ENCODE results near the gene LRRFIP2. TPM values are rescaled to one million over a fixed set of nuclear protein-coding genes. Genes with fewer than 3 reads are reported as not detected.
"Not testable (repeated sequence)": the region's sequence is repeated elsewhere in the genome, so short reads cannot be mapped to it uniquely, and the experiment has no call there.

LRRFIP2 gene
- total RNA-seq, 3 donors from 2014 or later = 24.8 to 40.8 (median 26.6) TPM

DNA sequence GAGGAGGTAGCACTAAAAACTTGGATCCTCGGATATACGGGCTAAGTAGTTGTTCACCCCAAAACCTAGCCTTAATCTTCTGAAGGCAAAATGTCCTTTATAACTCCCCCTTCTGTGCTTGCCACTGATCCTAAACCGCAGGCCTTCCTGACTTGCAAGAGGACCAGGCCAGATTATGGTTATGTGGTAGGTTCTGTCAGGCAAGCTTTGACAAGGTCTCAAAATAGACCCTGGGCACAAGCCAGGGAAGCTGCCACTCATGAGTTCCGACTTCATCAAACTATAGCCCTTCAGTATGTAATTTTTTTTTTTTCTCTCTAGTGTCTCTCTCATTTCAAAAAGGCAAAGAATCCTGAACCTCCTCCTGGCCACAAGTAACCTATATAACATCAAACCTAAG lies 3.2 kb downstream of the LRRFIP2 start:
- Mint-ChIP-seq H3K36me3 (ENCODE audit: insufficient read depth) (peaks cover 22% of the 10 kb centered on the region), H3K27me3 (ENCODE audit: low read depth) (no peaks in the 10 kb centered on the region), H3K4me1 (ENCODE audit: low read depth) (peaks cover 32% of the 10 kb centered on the region), H3K9me3 (no peaks in the 10 kb centered on the region), H3K4me3 (no peak overlapping the region)
- DNase-seq (no peak), ATAC-seq (no peak)

DNA sequence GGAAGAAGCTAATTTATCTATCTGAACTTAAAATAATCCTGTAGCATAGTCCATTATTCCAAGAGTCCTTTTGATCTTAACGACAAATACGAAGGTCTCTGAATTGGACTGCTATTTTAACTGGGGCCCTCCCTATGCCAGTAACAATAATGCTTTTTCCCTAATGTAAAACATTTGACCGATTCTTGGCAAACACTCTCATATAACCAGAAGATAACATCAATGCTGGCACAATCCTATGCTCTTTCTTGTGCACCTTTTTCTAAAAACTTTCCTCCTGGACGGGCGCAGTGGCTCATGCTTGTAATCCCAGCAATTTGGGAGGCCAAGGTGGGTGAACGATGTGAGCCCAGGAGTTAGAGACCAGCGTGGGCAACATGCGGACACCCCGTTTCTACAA lies 3.9 kb downstream of the LRRFIP2 start:
- H3K4me1 Mint-ChIP-seq (ENCODE audit: low read depth) = peaks cover 31% of the 10 kb centered on the region
- no peak overlapping the region for H3K4me3 Mint-ChIP-seq
- H3K9me3 Mint-ChIP-seq = no peaks in the 10 kb centered on the region
- peaks cover 27% of the 10 kb centered on the region for H3K36me3 Mint-ChIP-seq (ENCODE audit: insufficient read depth)
- ATAC-seq = no peak
- DNase-seq = no peak
- no peaks in the 10 kb centered on the region for H3K27me3 Mint-ChIP-seq (ENCODE audit: low read depth)

DNA sequence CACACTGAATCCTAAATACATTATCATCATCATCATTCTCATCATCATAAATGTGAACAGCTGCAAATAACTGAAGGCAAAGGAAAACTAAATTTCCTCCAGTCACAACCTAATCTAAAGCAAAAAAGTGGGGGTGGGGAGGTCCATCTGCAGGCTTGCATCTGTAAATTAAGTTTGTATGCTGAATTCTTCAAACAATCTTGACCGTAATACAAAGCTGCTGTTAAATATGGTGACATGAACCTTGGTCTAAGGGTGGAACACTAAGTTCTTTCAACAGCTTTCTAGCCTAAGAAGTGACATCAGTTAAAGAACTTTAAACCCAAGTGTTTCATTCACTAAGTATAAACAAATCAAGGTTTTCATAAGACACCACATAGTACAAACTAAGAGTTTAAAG lies 4.3 kb downstream of the LRRFIP2 start:
- Mint-ChIP-seq H3K4me3 (no peak overlapping the region), H3K9me3 (no peaks in the 10 kb centered on the region), H3K27me3 (ENCODE audit: low read depth) (no peaks in the 10 kb centered on the region), H3K4me1 (ENCODE audit: low read depth) (peaks cover 27% of the 10 kb centered on the region), H3K36me3 (ENCODE audit: insufficient read depth) (peaks cover 27% of the 10 kb centered on the region)
- DNase-seq = no peak
- no peak for ATAC-seq

DNA sequence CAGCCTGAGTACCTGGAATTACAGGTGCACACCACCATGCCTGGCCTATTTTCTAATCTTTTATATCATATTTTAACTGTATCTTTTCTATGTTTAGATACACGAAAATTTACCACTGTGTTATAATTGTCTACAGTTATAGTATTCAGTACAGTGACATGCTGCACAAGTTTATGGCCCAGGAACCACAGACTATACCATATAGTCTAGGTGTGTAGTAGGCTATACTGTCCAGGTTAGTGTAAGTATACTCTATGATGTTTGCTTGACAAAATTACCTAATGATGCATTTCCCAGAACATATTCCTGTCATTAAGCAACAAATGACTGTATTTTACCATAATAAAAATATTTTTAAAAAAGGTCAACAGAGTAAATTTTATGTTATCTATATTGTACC lies 5.5 kb downstream of the LRRFIP2 start:
- Mint-ChIP-seq H3K36me3 (ENCODE audit: insufficient read depth) (peaks cover 27% of the 10 kb centered on the region), H3K4me1 (ENCODE audit: low read depth) (peaks cover 19% of the 10 kb centered on the region), H3K27me3 (ENCODE audit: low read depth) (no peaks in the 10 kb centered on the region), H3K9me3 (no peaks in the 10 kb centered on the region), H3K4me3 (no peak overlapping the region)
- DNase-seq (no peak), ATAC-seq (no peak)

DNA sequence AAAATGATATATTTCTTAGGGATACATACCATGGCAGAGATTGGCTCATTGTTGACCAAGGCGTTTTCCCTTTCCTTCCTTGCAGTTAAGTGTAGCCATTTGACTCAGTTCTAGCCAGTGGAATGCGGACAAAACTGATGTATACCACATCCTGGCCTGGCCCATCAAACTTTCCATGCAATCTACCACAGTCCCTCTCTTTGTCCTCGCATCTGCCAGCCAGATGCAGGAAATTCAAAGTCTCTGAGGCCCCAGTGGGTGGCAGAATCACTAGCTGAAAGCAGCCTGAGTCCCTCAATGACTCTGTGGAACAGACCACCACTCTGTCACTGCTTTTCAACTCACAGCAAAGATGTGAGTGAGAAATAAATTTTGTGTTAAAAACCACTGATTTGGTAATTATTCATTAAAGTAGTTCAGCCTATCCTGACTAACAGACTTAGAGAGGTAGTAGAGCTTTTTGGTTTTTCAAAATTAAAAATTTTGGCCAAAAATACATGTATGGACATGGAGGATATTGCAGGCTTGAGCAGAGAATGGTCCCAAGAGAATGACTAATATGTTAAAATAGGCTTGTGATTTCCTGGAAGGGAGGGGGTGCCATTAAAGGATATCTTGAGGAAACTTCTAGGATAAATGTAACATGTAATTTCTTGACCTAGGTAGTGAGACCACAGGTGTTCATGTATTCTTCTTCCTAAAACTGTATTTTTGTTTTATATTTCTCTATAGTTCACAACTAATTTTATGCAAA lies 10.9 kb downstream of the LRRFIP2 start:
- ATAC-seq (peak; percentile 42 to 69), DNase-seq (no peak)
- Mint-ChIP-seq H3K4me1 (ENCODE audit: low read depth) (peaks cover 30% of the 10 kb centered on the region), H3K36me3 (ENCODE audit: insufficient read depth) (peaks cover 21% of the 10 kb centered on the region), H3K9me3 (no peaks in the 10 kb centered on the region), H3K4me3 (no peak overlapping the region), H3K27me3 (ENCODE audit: low read depth) (no peaks in the 10 kb centered on the region)

DNA sequence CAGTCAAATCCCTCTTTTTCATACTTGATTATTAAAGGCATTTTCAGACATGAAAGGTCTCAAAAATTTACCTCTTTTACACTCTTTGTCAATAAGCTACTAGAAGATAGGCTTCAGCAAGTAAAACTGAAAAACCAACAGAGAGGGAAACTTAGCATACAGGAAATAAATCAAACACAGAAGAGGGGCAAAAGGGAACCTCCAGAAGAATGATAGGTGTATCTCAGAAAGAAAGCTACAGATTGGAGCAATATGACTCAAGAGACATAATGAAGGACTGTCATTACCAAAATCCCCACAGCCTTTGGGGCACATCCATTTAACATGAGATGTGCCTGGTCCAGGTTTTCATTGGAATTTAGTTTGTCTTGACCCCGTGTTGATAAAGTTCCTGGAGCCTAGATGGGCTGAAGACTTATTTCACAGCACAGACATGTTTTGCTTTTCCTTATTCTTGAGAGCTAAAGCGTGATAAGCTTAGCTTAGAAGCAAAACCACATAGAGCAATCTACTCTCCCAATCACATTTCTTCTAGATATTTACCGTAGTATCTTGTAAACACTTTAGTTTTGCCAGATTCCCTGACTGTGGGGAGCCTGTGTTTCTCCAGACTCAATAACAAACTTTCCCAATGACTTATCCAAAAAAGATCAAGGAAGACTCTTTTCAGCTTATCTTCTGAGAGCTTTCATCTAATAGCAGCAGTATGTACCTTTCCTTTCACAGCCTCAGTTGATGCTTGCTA lies 11.7 kb downstream of the LRRFIP2 start:
- Mint-ChIP-seq H3K4me3 (no peak overlapping the region), H3K9me3 (no peaks in the 10 kb centered on the region), H3K36me3 (ENCODE audit: insufficient read depth) (peaks cover 21% of the 10 kb centered on the region), H3K4me1 (ENCODE audit: low read depth) (peaks cover 33% of the 10 kb centered on the region), H3K27me3 (ENCODE audit: low read depth) (no peaks in the 10 kb centered on the region)
- DNase-seq (no peak), ATAC-seq (peak; percentile 82 to 85)

DNA sequence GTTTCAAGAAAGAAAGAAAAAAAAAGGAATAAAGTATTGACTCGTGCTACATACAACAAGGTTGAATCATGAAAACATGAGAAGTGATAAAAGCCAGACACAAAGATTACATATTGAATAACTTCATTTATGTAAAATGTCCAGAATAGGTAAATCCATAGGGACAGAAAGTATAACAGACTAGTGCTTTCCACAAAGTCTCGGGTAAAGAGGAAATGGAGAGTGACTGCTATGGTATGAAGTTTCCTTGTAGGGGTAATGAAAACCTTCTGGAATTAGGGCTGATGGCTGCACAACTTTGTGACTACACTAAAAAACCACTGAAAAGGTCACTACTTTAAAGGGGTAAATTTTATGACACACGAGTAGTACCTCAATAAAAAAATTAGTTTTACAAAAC lies 13.0 kb downstream of the LRRFIP2 start:
- Mint-ChIP-seq H3K4me1 (ENCODE audit: low read depth) (peaks cover 37% of the 10 kb centered on the region), H3K9me3 (no peaks in the 10 kb centered on the region), H3K27me3 (ENCODE audit: low read depth) (no peaks in the 10 kb centered on the region), H3K4me3 (no peak overlapping the region), H3K36me3 (ENCODE audit: insufficient read depth) (peaks cover 24% of the 10 kb centered on the region)
- ATAC-seq = no peak
- DNase-seq = no peak

DNA sequence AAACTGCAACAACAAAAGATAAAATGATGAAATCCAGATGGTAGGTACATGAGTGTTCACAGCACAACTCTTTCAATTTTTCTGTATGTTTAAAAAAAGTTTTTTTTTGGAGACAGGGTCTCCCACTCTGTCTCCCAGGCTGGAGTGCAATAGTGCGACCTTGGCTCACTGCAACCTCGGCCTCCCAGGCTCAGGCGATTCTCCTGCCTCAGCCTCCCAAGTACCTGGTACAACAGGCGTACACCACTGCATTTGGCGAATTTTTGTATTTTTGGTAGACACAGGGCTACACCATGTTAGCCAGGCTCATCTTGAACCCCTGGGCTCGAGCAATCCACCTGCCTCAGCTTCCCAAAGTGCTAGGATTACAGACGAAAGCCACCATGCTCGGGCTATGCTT lies 18.6 kb downstream of the LRRFIP2 start:
- H3K36me3 Mint-ChIP-seq (ENCODE audit: insufficient read depth) = peaks cover 24% of the 10 kb centered on the region

DNA sequence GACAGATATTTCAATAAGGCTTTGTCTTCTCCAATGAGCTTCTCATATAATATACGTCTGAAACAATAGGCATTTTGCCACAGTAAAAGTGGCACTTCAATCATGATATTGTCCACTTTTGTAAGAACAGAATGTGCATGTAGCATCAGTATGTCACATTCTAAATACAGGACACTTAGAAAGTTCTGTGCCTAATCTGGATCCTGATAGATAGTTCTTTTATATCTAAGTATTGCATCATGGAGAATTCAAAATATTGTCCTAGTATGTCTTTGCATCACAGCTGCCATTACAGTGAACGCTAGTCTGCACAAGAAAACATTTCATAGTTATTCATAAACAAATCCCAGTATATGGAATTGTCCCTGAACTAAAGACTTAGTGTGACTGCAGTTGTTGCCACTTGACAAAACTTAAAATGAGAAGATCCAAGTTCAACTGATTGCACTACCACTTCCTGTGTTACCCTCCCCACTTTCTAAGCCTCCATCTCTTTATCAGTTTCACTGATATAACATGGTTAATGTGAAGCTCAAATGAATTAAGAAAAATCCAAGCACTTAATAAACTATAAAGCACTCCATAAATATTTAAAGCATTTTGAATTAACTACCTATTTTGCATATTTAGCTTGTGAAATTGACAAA lies 19.6 kb downstream of the LRRFIP2 start:
- ATAC-seq = no peak
- peaks cover 24% of the 10 kb centered on the region for H3K36me3 Mint-ChIP-seq (ENCODE audit: insufficient read depth)
- no peak overlapping the region for H3K4me3 Mint-ChIP-seq
- H3K27me3 Mint-ChIP-seq (ENCODE audit: low read depth) = no peaks in the 10 kb centered on the region
- no peaks in the 10 kb centered on the region for H3K9me3 Mint-ChIP-seq
- peaks cover 18% of the 10 kb centered on the region for H3K4me1 Mint-ChIP-seq (ENCODE audit: low read depth)
- DNase-seq = no peak

More for the DNA sequence above, 18.6 kb downstream of the LRRFIP2 start:
- no peaks in the 10 kb centered on the region for H3K9me3 Mint-ChIP-seq
- no peak overlapping the region for H3K4me3 Mint-ChIP-seq
- ATAC-seq = no peak
- DNase-seq = no peak
- H3K27me3 Mint-ChIP-seq (ENCODE audit: low read depth) = no peaks in the 10 kb centered on the region
- peaks cover 18% of the 10 kb centered on the region for H3K4me1 Mint-ChIP-seq (ENCODE audit: low read depth)

DNA sequence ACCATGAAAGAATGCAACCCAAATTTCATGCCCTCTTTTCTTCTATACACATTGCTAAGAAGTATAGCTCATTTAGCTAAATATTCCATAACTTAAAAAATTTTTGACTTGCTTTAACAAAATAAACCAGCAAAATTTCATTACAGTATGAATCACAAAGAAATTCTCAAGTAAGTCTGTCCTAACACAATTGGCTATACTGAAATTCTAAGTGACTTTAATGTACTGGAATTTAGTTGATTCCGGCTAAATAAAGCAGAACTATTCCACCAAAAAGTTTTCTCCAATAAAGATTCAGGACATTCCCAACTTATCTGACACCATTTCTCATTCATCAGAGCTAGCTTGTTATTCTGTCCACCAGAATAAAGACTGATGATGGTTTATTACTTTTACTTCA lies 23.8 kb downstream of the LRRFIP2 start:
- Mint-ChIP-seq H3K4me3 (no peak overlapping the region), H3K9me3 (no peaks in the 10 kb centered on the region), H3K36me3 (ENCODE audit: insufficient read depth) (peaks cover 26% of the 10 kb centered on the region), H3K27me3 (ENCODE audit: low read depth) (no peaks in the 10 kb centered on the region), H3K4me1 (ENCODE audit: low read depth) (peaks cover 22% of the 10 kb centered on the region)
- DNase-seq (no peak), ATAC-seq (no peak)

DNA sequence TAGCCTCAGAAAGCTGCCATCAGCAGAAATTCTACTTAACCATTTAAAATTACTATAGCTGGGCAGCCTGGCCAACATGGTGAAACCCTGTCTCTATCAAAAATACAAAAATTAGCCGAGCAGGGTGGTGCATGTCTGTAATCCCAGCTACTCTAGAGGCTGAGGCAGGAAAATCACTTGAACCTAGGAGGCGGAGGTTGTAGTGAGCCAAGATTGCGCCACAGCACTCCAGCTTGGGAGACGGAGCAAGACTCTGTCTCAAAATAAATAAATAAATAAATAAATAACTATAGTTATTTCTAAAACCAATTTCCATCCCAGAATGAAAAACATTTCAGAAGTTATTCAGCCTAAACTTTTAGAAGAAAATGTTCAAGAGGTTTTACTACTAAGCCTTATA lies 25.1 kb downstream of the LRRFIP2 start:
- Mint-ChIP-seq H3K4me1 (ENCODE audit: low read depth) (peaks cover 26% of the 10 kb centered on the region), H3K4me3 (no peak overlapping the region), H3K36me3 (ENCODE audit: insufficient read depth) (peaks cover 32% of the 10 kb centered on the region), H3K9me3 (no peaks in the 10 kb centered on the region), H3K27me3 (ENCODE audit: low read depth) (no peaks in the 10 kb centered on the region)
- DNase-seq (no peak), ATAC-seq (no peak)

DNA sequence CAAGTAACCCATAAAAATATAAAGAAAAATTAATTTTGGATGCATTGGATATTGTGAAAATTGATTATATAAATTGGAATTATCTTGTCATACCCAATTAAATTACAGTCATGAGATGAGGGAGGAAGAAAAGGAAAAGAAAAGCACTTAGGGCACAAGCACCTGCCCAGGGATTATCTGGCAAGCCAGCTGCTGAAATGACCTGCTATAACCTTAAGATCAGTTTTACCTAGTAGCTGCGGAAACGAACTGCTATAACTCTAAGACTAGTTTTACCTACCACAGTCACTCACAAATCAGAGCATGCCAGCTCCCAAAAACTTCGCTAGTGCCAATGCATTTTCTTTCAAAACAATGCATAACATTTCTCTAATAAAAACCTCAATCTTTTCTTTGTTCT lies 26.2 kb downstream of the LRRFIP2 start:
- Mint-ChIP-seq H3K27me3 (ENCODE audit: low read depth) (no peaks in the 10 kb centered on the region), H3K4me3 (no peak overlapping the region), H3K9me3 (no peaks in the 10 kb centered on the region), H3K4me1 (ENCODE audit: low read depth) (peaks cover 25% of the 10 kb centered on the region), H3K36me3 (ENCODE audit: insufficient read depth) (peaks cover 35% of the 10 kb centered on the region)
- ATAC-seq (no peak), DNase-seq (no peak)

DNA sequence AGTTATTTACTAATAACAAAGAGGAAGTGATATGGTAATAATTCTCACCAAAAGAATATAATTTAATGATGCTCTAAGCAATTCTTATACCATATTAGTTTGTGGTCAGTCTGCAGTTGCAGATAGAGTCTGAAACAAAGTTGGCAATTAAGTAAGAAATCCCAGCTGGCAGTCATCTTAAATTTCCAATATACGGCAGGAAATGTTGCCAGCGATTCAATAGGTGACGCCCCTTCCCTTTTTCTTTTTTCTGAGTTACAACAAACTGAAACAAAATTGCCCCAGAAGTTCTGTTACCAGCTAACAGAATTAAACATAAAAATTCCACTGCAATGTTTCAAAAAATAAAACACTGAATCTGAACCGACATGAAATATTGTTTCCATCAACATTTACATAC lies 26.7 kb downstream of the LRRFIP2 start:
- Mint-ChIP-seq H3K36me3 (ENCODE audit: insufficient read depth) (peaks cover 41% of the 10 kb centered on the region), H3K4me1 (ENCODE audit: low read depth) (peaks cover 25% of the 10 kb centered on the region), H3K9me3 (no peaks in the 10 kb centered on the region), H3K27me3 (ENCODE audit: low read depth) (no peaks in the 10 kb centered on the region), H3K4me3 (no peak overlapping the region)
- no peak for DNase-seq
- no peak for ATAC-seq

DNA sequence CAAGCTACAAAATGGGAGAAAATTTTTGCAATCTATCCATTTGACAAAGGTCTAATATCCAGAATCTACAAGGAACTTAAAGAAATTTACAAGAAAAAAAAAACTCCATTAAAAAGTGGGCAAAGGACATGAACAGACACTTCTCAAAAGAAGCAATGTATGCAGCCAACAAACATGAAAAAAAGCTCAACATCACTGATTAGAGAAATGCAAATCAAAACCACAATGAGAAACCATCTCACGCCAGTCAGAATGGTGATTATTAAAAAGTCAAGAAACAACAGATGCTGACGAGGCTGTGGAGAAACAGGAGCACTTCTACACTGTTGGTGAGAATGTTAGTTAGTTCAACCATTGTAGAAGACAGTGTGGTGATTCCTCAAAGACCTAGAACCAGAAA lies 27.5 kb downstream of the LRRFIP2 start:
- not testable (repeated sequence) for H3K27me3 Mint-ChIP-seq (ENCODE audit: low read depth); ATAC-seq; H3K9me3 Mint-ChIP-seq; DNase-seq; H3K4me3 Mint-ChIP-seq
- H3K4me1 Mint-ChIP-seq (ENCODE audit: low read depth) = peaks cover 25% of the 10 kb centered on the region
- peaks cover 40% of the 10 kb centered on the region for H3K36me3 Mint-ChIP-seq (ENCODE audit: insufficient read depth)

DNA sequence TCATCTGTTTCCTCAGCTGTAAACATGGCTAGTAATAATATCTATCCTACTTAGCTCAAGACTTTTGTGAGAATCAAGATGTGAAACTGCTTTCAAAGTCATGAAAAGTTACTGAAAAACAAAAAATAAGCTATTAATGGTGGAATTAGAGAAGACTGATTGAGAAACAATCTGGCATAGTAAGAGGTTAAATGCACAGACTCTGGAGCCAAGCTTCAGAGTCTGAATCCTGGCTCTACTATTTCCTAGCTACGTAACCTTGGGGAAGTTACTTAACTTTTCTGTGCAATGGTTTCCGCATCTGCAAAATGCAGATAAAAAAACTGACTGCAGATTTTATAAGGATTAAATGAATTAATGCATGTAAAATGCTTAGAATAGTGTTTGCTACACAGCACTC lies 28.8 kb downstream of the LRRFIP2 start:
- no peaks in the 10 kb centered on the region for H3K27me3 Mint-ChIP-seq (ENCODE audit: low read depth)
- peaks cover 25% of the 10 kb centered on the region for H3K4me1 Mint-ChIP-seq (ENCODE audit: low read depth)
- no peak for DNase-seq
- peaks cover 40% of the 10 kb centered on the region for H3K36me3 Mint-ChIP-seq (ENCODE audit: insufficient read depth)
- H3K4me3 Mint-ChIP-seq = no peak overlapping the region
- no peaks in the 10 kb centered on the region for H3K9me3 Mint-ChIP-seq
- no peak for ATAC-seq

Measured in activated T-cell treated with anti-CD3 and anti-CD28 coated beads, Interleukin-2, amount 50 U/mL, for 4 hours (primary cell).